Measurements from ENCODE around the gene MED26. TPM values are rescaled to one million over a fixed set of nuclear protein-coding genes. Genes with fewer than 3 reads are reported as not detected.

The MED26 gene
- total and polyA plus RNA-seq, 2 experiments from 2014 or later: 7.4 to 15.4 TPM

DNA sequence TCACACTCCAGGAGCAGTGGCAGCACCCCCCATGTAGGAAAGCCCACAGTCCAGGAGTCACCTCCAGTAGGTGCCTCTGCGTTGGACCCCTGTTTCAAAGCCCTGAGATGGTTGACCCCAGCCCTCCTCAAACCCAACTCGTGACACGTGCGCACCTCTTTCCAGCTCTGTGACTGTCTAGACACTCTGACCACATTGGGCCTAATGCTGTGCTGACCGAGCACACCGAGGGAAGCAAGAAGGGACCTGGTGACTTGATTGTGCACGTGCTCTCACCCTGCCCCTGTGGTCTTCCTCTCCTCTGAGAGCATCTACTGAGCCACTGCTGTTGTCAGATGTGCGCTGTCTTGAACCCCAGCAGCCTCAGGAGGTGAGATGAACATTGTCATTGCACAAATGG, 32.9 kb downstream of the MED26 start:
- Mint-ChIP-seq H3K9me3 (no peaks in the 10 kb centered on the region; the same call in 2 of the 3 replicates), H3K36me3 (ENCODE audit: low read depth) (no peaks in the 10 kb centered on the region; the same call in 2 of the 3 replicates), H3K27me3 (ENCODE audit: insufficient read depth, low read depth, poor library complexity) (peaks cover 7% of the 10 kb centered on the region), H3K4me3 (no peak overlapping the region), H3K27ac (peak overlapping the region; percentile 26; the same call in 1 of the 2 replicates), H3K4me1 (peaks cover 22% of the 10 kb centered on the region)
- Histone ChIP-seq H3K36me3 (ENCODE audit: insufficient read depth) (no peaks in the 10 kb centered on the region), H4K20me1 (replicated peaks; ENCODE audit: insufficient read depth) (peaks cover 64% of the 10 kb centered on the region), H3K4me1 (ENCODE audit: insufficient read depth) (peaks cover 7% of the 10 kb centered on the region; the same call in 1 of the 2 replicates), H3K9me2 (ENCODE audit: insufficient read depth) (no peaks in the 10 kb centered on the region), H3K4me3 (no peak overlapping the region), H3K4me2 (no peak overlapping the region), H3K79me2 (replicated peaks; ENCODE audit: insufficient read depth) (peaks cover 96% of the 10 kb centered on the region), H3F3A (replicated peaks; ENCODE audit: low read depth) (no peaks in the 10 kb centered on the region), H2AFZ (no peak overlapping the region), H3K27ac (ENCODE audit: low read depth) (no peak overlapping the region), H3K27me3 (ENCODE audit: insufficient read depth) (no peaks in the 10 kb centered on the region)
- DNase-seq (ENCODE audit: low spot score): no peak
- ATAC-seq: no peak
- TF ChIP-seq JUNB (IDR thresholded peaks at IDR 0.05; ENCODE audit: unreplicated experiment) (no peak), EZH2 (IDR thresholded peaks at IDR 0.05; ENCODE audit: low read depth, unreplicated experiment) (no peak), ETS1 (IDR thresholded peaks at IDR 0.05) (no peak), CTCF (conservative IDR thresholded peaks at IDR 0.05; ENCODE audit: low read depth in 2 of 2) (no peak), CREB1 (CRISPR knock-in tag; IDR thresholded peaks at IDR 0.05; ENCODE audit: low read depth) (no peak), NANOG (IDR thresholded peaks at IDR 0.05; ENCODE audit: borderline replicate concordance) (no peak), POLR2AphosphoS5 (IDR thresholded peaks at IDR 0.05; ENCODE audit: low read depth) (no peak), ZNF331 (CRISPR knock-in tag; IDR thresholded peaks at IDR 0.05; ENCODE audit: low read depth) (no peak), ZNF114 (CRISPR knock-in tag; IDR thresholded peaks at IDR 0.05) (no peak), STAT1 (IDR thresholded peaks at IDR 0.05; ENCODE audit: unreplicated experiment) (no peak), REST (IDR thresholded peaks at IDR 0.05; ENCODE audit: unreplicated experiment) (no peak), EZH2phosphoT487 (IDR thresholded peaks at IDR 0.05; ENCODE audit: unreplicated experiment) (no peak)
- TF ChIP-seq, protein P1, sequence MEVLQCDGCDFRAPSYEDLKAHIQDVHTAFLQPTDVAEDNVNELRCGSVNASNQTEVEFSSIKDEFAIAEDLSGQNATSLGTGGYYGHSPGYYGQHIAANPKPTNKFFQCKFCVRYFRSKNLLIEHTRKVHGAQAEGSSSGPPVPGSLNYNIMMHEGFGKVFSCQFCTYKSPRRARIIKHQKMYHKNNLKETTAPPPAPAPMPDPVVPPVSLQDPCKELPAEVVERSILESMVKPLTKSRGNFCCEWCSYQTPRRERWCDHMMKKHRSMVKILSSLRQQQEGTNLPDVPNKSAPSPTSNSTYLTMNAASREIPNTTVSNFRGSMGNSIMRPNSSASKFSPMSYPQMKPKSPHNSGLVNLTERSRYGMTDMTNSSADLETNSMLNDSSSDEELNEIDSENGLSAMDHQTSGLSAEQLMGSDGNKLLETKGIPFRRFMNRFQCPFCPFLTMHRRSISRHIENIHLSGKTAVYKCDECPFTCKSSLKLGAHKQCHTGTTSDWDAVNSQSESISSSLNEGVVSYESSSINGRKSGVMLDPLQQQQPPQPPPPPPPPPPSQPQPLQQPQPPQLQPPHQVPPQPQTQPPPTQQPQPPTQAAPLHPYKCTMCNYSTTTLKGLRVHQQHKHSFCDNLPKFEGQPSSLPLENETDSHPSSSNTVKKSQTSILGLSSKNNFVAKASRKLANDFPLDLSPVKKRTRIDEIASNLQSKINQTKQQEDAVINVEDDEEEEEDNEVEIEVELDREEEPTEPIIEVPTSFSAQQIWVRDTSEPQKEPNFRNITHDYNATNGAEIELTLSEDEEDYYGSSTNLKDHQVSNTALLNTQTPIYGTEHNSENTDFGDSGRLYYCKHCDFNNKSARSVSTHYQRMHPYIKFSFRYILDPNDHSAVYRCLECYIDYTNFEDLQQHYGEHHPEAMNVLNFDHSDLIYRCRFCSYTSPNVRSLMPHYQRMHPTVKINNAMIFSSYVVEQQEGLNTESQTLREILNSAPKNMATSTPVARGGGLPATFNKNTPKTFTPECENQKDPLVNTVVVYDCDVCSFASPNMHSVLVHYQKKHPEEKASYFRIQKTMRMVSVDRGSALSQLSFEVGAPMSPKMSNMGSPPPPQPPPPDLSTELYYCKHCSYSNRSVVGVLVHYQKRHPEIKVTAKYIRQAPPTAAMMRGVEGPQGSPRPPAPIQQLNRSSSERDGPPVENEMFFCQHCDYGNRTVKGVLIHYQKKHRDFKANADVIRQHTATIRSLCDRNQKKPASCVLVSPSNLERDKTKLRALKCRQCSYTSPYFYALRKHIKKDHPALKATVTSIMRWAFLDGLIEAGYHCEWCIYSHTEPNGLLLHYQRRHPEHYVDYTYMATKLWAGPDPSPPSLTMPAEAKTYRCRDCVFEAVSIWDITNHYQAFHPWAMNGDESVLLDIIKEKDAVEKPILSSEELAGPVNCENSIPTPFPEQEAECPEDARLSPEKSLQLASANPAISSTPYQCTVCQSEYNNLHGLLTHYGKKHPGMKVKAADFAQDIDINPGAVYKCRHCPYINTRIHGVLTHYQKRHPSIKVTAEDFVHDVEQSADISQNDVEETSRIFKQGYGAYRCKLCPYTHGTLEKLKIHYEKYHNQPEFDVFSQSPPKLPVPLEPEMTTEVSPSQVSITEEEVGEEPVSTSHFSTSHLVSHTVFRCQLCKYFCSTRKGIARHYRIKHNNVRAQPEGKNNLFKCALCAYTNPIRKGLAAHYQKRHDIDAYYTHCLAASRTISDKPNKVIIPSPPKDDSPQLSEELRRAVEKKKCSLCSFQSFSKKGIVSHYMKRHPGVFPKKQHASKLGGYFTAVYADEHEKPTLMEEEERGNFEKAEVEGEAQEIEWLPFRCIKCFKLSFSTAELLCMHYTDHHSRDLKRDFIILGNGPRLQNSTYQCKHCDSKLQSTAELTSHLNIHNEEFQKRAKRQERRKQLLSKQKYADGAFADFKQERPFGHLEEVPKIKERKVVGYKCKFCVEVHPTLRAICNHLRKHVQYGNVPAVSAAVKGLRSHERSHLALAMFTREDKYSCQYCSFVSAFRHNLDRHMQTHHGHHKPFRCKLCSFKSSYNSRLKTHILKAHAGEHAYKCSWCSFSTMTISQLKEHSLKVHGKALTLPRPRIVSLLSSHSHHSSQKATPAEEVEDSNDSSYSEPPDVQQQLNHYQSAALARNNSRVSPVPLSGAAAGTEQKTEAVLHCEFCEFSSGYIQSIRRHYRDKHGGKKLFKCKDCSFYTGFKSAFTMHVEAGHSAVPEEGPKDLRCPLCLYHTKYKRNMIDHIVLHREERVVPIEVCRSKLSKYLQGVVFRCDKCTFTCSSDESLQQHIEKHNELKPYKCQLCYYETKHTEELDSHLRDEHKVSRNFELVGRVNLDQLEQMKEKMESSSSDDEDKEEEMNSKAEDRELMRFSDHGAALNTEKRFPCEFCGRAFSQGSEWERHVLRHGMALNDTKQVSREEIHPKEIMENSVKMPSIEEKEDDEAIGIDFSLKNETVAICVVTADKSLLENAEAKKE (CRISPR knock-in tag; IDR thresholded peaks at IDR 0.05): no peak
